Natural killer cell (primary cell): Measurements from ENCODE around the gene PYGM. TPM values are rescaled to one million over a fixed set of nuclear protein-coding genes. Genes with fewer than 3 reads are reported as not detected.
A peak's percentile ranks its signal among the peaks of the same experiment; 100 is the strongest.

Experiments used
- ATAC-seq, 3 donors: fragments of 150-1000 bp in 2 of 3; fragments of 200-7000 bp in 1 of 3; cut with Tn5 transposase; 1 replicate in 1 of 3; 2 replicates in 2 of 3; pipeline ENCODE4 v1.10.0; 2021; ENCODE audit warnings: mild to moderate bottlenecking in 2 of 3, moderate library complexity in 2 of 3
- DNase-seq, 2 donors: peaks; one replicate each; pipeline versions ENCODE4 v3.0.0 to v3.0.0-alpha.2; 2013 to 2021; ENCODE audit warnings: mixed read lengths in 1 of 2
- H3K27ac ChIP-seq: one replicate; pipeline ENCODE4 v1.5.1; 2013; ENCODE audit warnings: mild to moderate bottlenecking, low read length
- H3K27me3 ChIP-seq: one replicate; pipeline ENCODE4 v1.6.1; 2013; ENCODE audit warnings: low read length; ENCODE audit not compliant: control insufficient read depth, insufficient read depth
- H3K36me3 ChIP-seq: one replicate; pipeline ENCODE4 v1.6.1; 2013; ENCODE audit warnings: low read length; ENCODE audit not compliant: control insufficient read depth, insufficient read depth
- H3K4me1 ChIP-seq: one replicate; pipeline ENCODE4 v1.6.1; 2013; ENCODE audit warnings: low read length; ENCODE audit not compliant: control insufficient read depth, insufficient read depth
- H3K4me3 ChIP-seq: one replicate; pipeline ENCODE4 v1.5.1; 2013; ENCODE audit warnings: low read length
- H3K9me3 ChIP-seq: one replicate; pipeline ENCODE4 v1.6.1; 2013; ENCODE audit warnings: low read length; ENCODE audit not compliant: control insufficient read depth, insufficient read depth
- H3K27ac Mint-ChIP-seq, 2 donors: one replicate each; pipeline ENCODE4 v1.8.0; 2022; ENCODE audit warnings: mild to moderate bottlenecking in 2 of 2, mixed read lengths in 2 of 2, moderate library complexity in 1 of 2
- H3K27me3 Mint-ChIP-seq, 2 donors: one replicate each; pipeline ENCODE4 v1.8.0; 2022; ENCODE audit warnings: low read depth in 2 of 2, mixed read lengths in 2 of 2
- H3K36me3 Mint-ChIP-seq: one replicate; pipeline ENCODE4 v1.8.0; 2022; ENCODE audit warnings: mixed read lengths
- H3K4me1 Mint-ChIP-seq, 2 donors: one replicate each; pipeline ENCODE4 v1.8.0; 2022; ENCODE audit warnings: mixed read lengths in 2 of 2
- H3K4me3 Mint-ChIP-seq: one replicate; pipeline ENCODE4 v1.8.0; 2022; ENCODE audit warnings: mild to moderate bottlenecking, moderate library complexity, mixed read lengths
- H3K9me3 Mint-ChIP-seq, 2 donors: one replicate each; pipeline ENCODE4 v1.8.0; 2022; ENCODE audit warnings: mixed read lengths in 2 of 2
- WGBS: methylation state at CpG from one replicate; pipeline ENCODE4 v1.1.7; 2013; ENCODE audit warnings: missing lambda C conversion rate; ENCODE audit not compliant: insufficient coverage; 5-methylcytosine and 5-hydroxymethylcytosine counted together
- intact Hi-C: fragments of 100-400 bp; cut with micrococcal nuclease; formaldehyde crosslinking; loops from one replicate; pipeline ENCODE4 v1.14.2; 2022
- total RNA-seq, 4 donors: library from RNA; stranded (reverse); fragments of 120-200 nt in 1 of 4; gene quantifications; one replicate each; pipeline versions ENCODE4 v1.2.3 to v1.2.4, GENCODE V29; 2013 to 2022
- TF ChIP-seq, protein P1 (sequence below): fragments of 200-600 bp; IDR thresholded peaks from one replicate; pipeline ENCODE4 v1.8.0; 2022; ENCODE audit warnings: antibody characterized with exemption

The PYGM gene
- total RNA-seq, 3 donors from 2014 or later (not counting 1 experiment from before 2014, with no cell fraction given) = 4.1 to 8.4 (median 6.1) TPM

DNA sequence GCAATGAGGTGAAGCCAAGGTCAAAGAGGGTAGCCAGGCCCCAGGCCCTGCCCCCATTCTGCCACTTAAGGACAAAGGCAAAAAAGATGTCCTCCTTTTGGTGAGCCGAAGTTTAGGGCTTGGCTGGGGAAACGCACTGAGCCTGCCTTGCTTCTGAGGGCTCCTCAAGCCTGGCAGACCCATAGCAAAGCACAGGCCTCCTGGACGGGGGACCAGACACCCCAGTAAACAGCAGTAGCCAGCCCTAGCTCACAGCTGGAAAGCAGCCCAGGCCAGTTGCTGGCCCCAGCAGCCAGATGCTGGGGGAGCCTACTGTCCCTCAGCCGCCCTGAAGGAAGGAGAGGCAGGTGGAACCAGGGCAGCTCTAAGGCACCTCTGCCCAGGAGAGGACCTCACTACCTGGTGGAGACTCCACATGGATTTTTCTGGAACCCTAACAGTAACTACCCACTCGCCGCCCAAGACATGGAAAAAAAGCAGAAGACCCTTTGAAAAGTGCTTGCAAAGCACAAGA, 3.8 kb upstream of the PYGM start:
- peaks cover 44% of the 10 kb centered on the region for H3K36me3 ChIP-seq
- peak overlapping the region; percentile 59 for H3K27ac ChIP-seq
- H3K4me3 Mint-ChIP-seq = peak overlapping the region; percentile 83
- WGBS = 50% methylated on average over 6 of the region's 6 CpGs
- H3K27me3 ChIP-seq = no peaks in the 10 kb centered on the region
- ATAC-seq (peak in 2 of 3 donors; percentile 1 to 3), DNase-seq (peak in 1 of 2 donors; percentile 47)
- H3K4me1 ChIP-seq = peaks cover 98% of the 10 kb centered on the region
- no peaks in the 10 kb centered on the region for H3K27me3 Mint-ChIP-seq
- no peak overlapping the region for H3K4me3 ChIP-seq
- peaks cover 16% of the 10 kb centered on the region for H3K36me3 Mint-ChIP-seq
- no peaks in the 10 kb centered on the region for H3K9me3 ChIP-seq
- peaks cover 84 to 89% of the 10 kb centered on the region in 2 donors for H3K4me1 Mint-ChIP-seq
- peak overlapping the region; percentile 95 to 96 for H3K27ac Mint-ChIP-seq
- no peaks in the 10 kb centered on the region for H3K9me3 Mint-ChIP-seq
- TF ChIP-seq, protein P1, sequence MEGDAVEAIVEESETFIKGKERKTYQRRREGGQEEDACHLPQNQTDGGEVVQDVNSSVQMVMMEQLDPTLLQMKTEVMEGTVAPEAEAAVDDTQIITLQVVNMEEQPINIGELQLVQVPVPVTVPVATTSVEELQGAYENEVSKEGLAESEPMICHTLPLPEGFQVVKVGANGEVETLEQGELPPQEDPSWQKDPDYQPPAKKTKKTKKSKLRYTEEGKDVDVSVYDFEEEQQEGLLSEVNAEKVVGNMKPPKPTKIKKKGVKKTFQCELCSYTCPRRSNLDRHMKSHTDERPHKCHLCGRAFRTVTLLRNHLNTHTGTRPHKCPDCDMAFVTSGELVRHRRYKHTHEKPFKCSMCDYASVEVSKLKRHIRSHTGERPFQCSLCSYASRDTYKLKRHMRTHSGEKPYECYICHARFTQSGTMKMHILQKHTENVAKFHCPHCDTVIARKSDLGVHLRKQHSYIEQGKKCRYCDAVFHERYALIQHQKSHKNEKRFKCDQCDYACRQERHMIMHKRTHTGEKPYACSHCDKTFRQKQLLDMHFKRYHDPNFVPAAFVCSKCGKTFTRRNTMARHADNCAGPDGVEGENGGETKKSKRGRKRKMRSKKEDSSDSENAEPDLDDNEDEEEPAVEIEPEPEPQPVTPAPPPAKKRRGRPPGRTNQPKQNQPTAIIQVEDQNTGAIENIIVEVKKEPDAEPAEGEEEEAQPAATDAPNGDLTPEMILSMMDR = no peak
- intact Hi-C loops = loop anchor here (2.0 kb wide), 1 partner anchor 15 kb away; the partner anchor contains the start of gene SF1

DNA sequence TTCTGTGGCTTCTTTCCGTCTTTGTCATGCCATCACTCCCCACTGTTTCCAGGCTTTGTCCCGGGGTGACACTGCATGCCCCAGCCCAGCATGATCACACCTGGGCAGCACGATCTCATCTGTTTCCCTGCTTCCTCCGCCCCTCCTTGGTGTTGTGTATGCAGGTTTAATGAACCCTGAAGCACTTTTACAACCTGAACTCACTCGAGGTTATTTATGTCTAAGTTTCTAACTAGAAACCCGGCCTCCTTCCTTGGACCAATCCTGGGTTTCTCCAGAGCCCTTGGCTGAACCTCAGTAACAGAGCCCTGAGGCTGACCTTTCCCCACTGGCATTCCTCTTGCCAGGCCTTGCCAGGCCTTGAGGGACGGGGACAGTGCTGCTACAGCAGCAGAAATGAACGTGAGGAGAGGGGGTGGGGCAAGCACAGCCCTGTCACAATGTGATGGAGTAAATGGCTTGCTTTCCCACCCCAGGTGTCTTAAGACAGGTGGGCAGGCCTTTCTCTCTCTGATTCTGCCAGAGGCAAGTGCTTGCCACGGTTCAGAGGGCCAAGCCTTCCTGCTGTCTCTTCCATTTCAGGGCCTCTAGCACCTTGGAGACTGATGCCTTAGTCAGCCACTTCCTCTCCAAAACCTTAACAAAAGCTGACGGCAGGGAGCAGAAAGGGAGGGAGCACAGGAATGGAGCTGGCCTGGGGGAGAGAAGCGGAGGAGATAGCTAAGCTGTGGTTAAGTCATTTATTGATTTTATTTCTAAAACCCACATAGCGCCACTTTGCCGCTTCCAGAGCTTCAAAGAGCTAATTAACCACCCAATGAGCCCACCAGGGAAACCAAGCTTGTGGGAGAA, 3.1 kb upstream of the PYGM start:
- H3K27ac Mint-ChIP-seq = peak overlapping the region; percentile 95 to 96
- peak overlapping the region; percentile 59 for H3K27ac ChIP-seq
- WGBS = 27% methylated on average over 11 of the region's 13 CpGs
- peaks cover 37% of the 10 kb centered on the region for H3K36me3 ChIP-seq
- intact Hi-C loops = no loop called here
- no peaks in the 10 kb centered on the region for H3K9me3 Mint-ChIP-seq
- H3K4me3 Mint-ChIP-seq = peak overlapping the region; percentile 83
- no peak overlapping the region for H3K4me3 ChIP-seq
- no peaks in the 10 kb centered on the region for H3K27me3 ChIP-seq
- TF ChIP-seq, protein P1 = no peak
- H3K36me3 Mint-ChIP-seq = peaks cover 12% of the 10 kb centered on the region
- H3K27me3 Mint-ChIP-seq = no peaks in the 10 kb centered on the region
- peaks cover 78 to 84% of the 10 kb centered on the region in 2 donors for H3K4me1 Mint-ChIP-seq
- peak in 1 of 3 donors; percentile 14 for ATAC-seq
- peak in 1 of 2 donors; percentile 58 for DNase-seq
- H3K4me1 ChIP-seq = peaks cover 99% of the 10 kb centered on the region
- H3K9me3 ChIP-seq = no peaks in the 10 kb centered on the region

DNA sequence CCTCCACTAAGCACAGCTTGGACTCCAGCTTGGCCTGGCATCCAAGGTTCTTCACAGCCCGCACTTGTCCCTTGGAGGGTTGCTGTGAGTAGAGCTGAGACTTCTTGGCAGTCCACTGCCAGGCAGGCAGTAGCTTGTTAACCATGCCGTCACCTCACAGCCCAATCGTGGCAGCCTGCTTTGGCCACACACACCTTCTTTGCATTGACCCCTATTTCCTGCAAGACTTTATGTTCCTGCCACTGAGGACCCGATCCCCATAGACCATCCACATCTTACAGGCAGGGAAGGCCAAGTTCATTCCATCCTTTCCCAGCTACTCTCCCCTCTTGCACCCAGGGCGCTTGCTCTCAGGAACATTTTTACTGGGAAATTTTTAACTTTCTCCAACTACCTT, 2.5 kb upstream of the PYGM start:
- Histone ChIP-seq H3K27ac (peak overlapping the region; percentile 59), H3K27me3 (no peaks in the 10 kb centered on the region), H3K4me1 (peaks cover 98% of the 10 kb centered on the region), H3K36me3 (peaks cover 31% of the 10 kb centered on the region), H3K4me3 (no peak overlapping the region), H3K9me3 (no peaks in the 10 kb centered on the region)
- intact Hi-C loops = no loop called here
- DNase-seq (no peak), ATAC-seq (peak in 2 of 3 donors; percentile 21 to 28)
- Mint-ChIP-seq H3K27me3 (no peaks in the 10 kb centered on the region), H3K36me3 (peaks cover 12% of the 10 kb centered on the region), H3K4me3 (peak overlapping the region; percentile 83), H3K9me3 (no peaks in the 10 kb centered on the region), H3K27ac (peak overlapping the region; percentile 95 to 96), H3K4me1 (peaks cover 72 to 83% of the 10 kb centered on the region in 2 donors)
- WGBS = 37% methylated on average over 5 of the region's 5 CpGs
- TF ChIP-seq, protein P1 = no peak
